Upper lobe of right lung (tissue), 1 donor: ENCODE results near the gene EPHA7. TPM values are rescaled to one million over a fixed set of nuclear protein-coding genes. Genes with fewer than 3 reads are reported as not detected.

Source experiments
- ATAC-seq: fragments of 200-7000 bp; cut with Tn5 transposase; one replicate; pipeline ENCODE4 v1.9.1; 2020; ENCODE audit warnings: mild to moderate bottlenecking, moderate library complexity
- DNase-seq: peaks from one replicate; pipeline ENCODE4 v3.0.0-alpha.2; 2020
- H3K27ac ChIP-seq: fragments of 200-600 bp; one replicate; pipeline ENCODE4 v1.8.0; 2022
- H3K27me3 ChIP-seq: fragments of 200-600 bp; one replicate; pipeline ENCODE4 v1.8.0; 2022; ENCODE audit warnings: mild to moderate bottlenecking
- H3K36me3 ChIP-seq: fragments of 200-600 bp; one replicate; pipeline ENCODE4 v1.8.0; 2022
- H3K4me1 ChIP-seq: fragments of 200-600 bp; one replicate; pipeline ENCODE4 v1.8.0; 2022
- H3K4me3 ChIP-seq: fragments of 200-600 bp; one replicate; pipeline ENCODE4 v1.8.0; 2022; ENCODE audit warnings: mild to moderate bottlenecking
- H3K9me3 ChIP-seq: fragments of 200-600 bp; one replicate; pipeline ENCODE4 v1.8.0; 2022
- CTCF ChIP-seq: fragments of 200-600 bp; IDR thresholded peaks from one replicate; pipeline ENCODE4 v1.8.0; 2022; ENCODE audit warnings: antibody characterized with exemption
- intact Hi-C: fragments of 100-400 bp; cut with DNase I; formaldehyde crosslinking; loops from one replicate; pipeline ENCODE4 v1.11.0; 2022
- total RNA-seq: library from RNA; stranded (reverse); fragmentation: NEBNext Ultra II Directional; extraction: Animal tissue kit (Norgen Biotek cat#: 25700); gene quantifications from one replicate; pipeline ENCODE4 v1.2.1, GENCODE V29; 2021
- donor health status: DM: no; HTN: yes; CAD: no; lungs with severe emphysema.

The EPHA7 gene
- total RNA-seq, 1 donor from 2014 or later: 0.14 TPM

- DNase-seq (no peak), ATAC-seq (no peak)
- no peaks in the 10 kb centered on the region for H3K4me1 ChIP-seq
- no peaks in the 10 kb centered on the region for H3K36me3 ChIP-seq
- H3K27ac ChIP-seq: no peak overlapping the region
- no peak for TF ChIP-seq CTCF
- intact Hi-C loops: no loop called here
- H3K27me3 ChIP-seq: no peaks in the 10 kb centered on the region
- no peaks in the 10 kb centered on the region for H3K9me3 ChIP-seq
- no peak overlapping the region for H3K4me3 ChIP-seq
Measured at GRCh38 chr6:93325761-93326160, 93.6 kb downstream of the EPHA7 start.

GRCh38 chr6:93323630-93324029 is 95.7 kb downstream of the EPHA7 start:
- no peaks in the 10 kb centered on the region for H3K36me3 ChIP-seq
- no peak overlapping the region for H3K4me3 ChIP-seq
- no peaks in the 10 kb centered on the region for H3K4me1 ChIP-seq
- TF ChIP-seq CTCF: no peak
- DNase-seq: no peak
- ATAC-seq: no peak
- H3K27me3 ChIP-seq: no peaks in the 10 kb centered on the region
- H3K9me3 ChIP-seq: no peaks in the 10 kb centered on the region
- intact Hi-C loops: no loop called here
- H3K27ac ChIP-seq: no peak overlapping the region

- Histone ChIP-seq H3K4me1 (no peaks in the 10 kb centered on the region), H3K27ac (no peak overlapping the region), H3K27me3 (no peaks in the 10 kb centered on the region), H3K9me3 (no peaks in the 10 kb centered on the region), H3K4me3 (no peak overlapping the region), H3K36me3 (no peaks in the 10 kb centered on the region)
- TF ChIP-seq CTCF: no peak
- DNase-seq (no peak), ATAC-seq (no peak)
- intact Hi-C loops: no loop called here
Measured at GRCh38 chr6:93322651-93323050, 96.7 kb downstream of the EPHA7 start.

- TF ChIP-seq CTCF: no peak
- H3K4me3 ChIP-seq: no peak overlapping the region
- H3K27ac ChIP-seq: no peak overlapping the region
- no peaks in the 10 kb centered on the region for H3K27me3 ChIP-seq
- ATAC-seq: no peak
- intact Hi-C loops: no loop called here
- no peaks in the 10 kb centered on the region for H3K9me3 ChIP-seq
- no peaks in the 10 kb centered on the region for H3K36me3 ChIP-seq
- H3K4me1 ChIP-seq: no peaks in the 10 kb centered on the region
- DNase-seq: no peak
Measured at GRCh38 chr6:93319304-93319703, 100.1 kb downstream of the EPHA7 start.

- no peak overlapping the region for H3K4me3 ChIP-seq
- no peak for TF ChIP-seq CTCF
- no peaks in the 10 kb centered on the region for H3K36me3 ChIP-seq
- no peaks in the 10 kb centered on the region for H3K27me3 ChIP-seq
- no peaks in the 10 kb centered on the region for H3K9me3 ChIP-seq
- H3K27ac ChIP-seq: no peak overlapping the region
- ATAC-seq (no peak), DNase-seq (no peak)
- intact Hi-C loops: no loop called here
- H3K4me1 ChIP-seq: no peaks in the 10 kb centered on the region
Measured at GRCh38 chr6:93318121-93318520, 101.2 kb downstream of the EPHA7 start.

- Histone ChIP-seq H3K9me3 (no peaks in the 10 kb centered on the region), H3K27me3 (no peaks in the 10 kb centered on the region), H3K4me1 (no peaks in the 10 kb centered on the region), H3K36me3 (no peaks in the 10 kb centered on the region), H3K4me3 (no peak overlapping the region), H3K27ac (no peak overlapping the region)
- intact Hi-C loops: no loop called here
- DNase-seq: no peak
- TF ChIP-seq CTCF: no peak
- ATAC-seq: no peak
Measured at GRCh38 chr6:93317592-93317991, 101.8 kb downstream of the EPHA7 start.
